GM19455 (cell line): Measurements from ENCODE around the gene LRRC32.

ENCODE experiments used
- ATAC-seq: cut with Tn5 transposase; IDR thresholded peaks from one replicate; pipeline ENCODE4 v1.9.1; 2021; ENCODE audit not compliant: unreplicated experiment

The LRRC32 gene

GRCh38 chr11:76680518-76681425, 10.2 kb upstream of the LRRC32 start:
- no peak for ATAC-seq

- ATAC-seq = no peak
These were observed 7.8 kb upstream of the LRRC32 start for GRCh38 chr11:76678321-76678720.

- ATAC-seq = no peak
These were observed 6.9 kb upstream of the LRRC32 start for GRCh38 chr11:76677458-76677765.

GRCh38 chr11:76676636-76677457, 6.3 kb upstream of the LRRC32 start:
- ATAC-seq = no peak

- ATAC-seq = peak; percentile 45
These were observed 4.2 kb upstream of the LRRC32 start for GRCh38 chr11:76674517-76675400.

GRCh38 chr11:76673176-76674142, 2.9 kb upstream of the LRRC32 start:
- ATAC-seq = no peak

- peak; percentile 45 for ATAC-seq
These were observed 2.1 kb upstream of the LRRC32 start for GRCh38 chr11:76672431-76673175.

GRCh38 chr11:76671626-76672309, 1.2 kb upstream of the LRRC32 start:
- no peak for ATAC-seq

- no peak for ATAC-seq
These were observed 668 bp upstream of the LRRC32 start for GRCh38 chr11:76671237-76671592.

- ATAC-seq = no peak
These were observed 554 bp downstream of the LRRC32 start for GRCh38 chr11:76669901-76670484.

GRCh38 chr11:76668362-76669155, 2.0 kb downstream of the LRRC32 start:
- ATAC-seq = no peak

GRCh38 chr11:76667856-76668255, 2.7 kb downstream of the LRRC32 start:
- no peak for ATAC-seq

GRCh38 chr11:76667271-76667818, 3.2 kb downstream of the LRRC32 start:
- no peak for ATAC-seq

GRCh38 chr11:76666830-76667229, 3.7 kb downstream of the LRRC32 start:
- no peak for ATAC-seq

- ATAC-seq = no peak
These were observed 4.1 kb downstream of the LRRC32 start for GRCh38 chr11:76666408-76666807.

- ATAC-seq = no peak
These were observed 4.6 kb downstream of the LRRC32 start for GRCh38 chr11:76665921-76666351.

GRCh38 chr11:76665172-76665571, 5.4 kb downstream of the LRRC32 start:
- no peak for ATAC-seq
